HepG2 (cell line): ENCODE results near the gene CENPM. TPM values are rescaled to one million over a fixed set of nuclear protein-coding genes. Genes with fewer than 3 reads are reported as not detected.

Experiments used
- ATAC-seq: fragments of 200-7000 bp; cut with Tn5 transposase; 3 replicates; pipeline ENCODE4 v1.9.1; 2020; ENCODE audit warnings: mild to moderate bottlenecking, moderate library complexity
- BruUV-seq: library from RNA; stranded (reverse); fragments of 400-500 nt; replicated peaks from 2 replicates; lab custom pipeline; 2021; lab: Mats Ljungman, UMichigan
- CTCF ChIA-PET: fragments of 300-600 bp; formaldehyde crosslinking; extraction: SDS; loops from one replicate; lab custom pipeline; 2021; ENCODE audit warnings: low total read pairs, inconsistent platforms, low intra/inter-chr PET ratio; lab: Yijun Ruan, JAX
- POLR2A ChIA-PET: fragments of 350-600 bp; sonication (Branson Sonifier 250); formaldehyde crosslinking; loops from one replicate; lab custom pipeline; 2020; ENCODE audit warnings: antibody characterized with exemption, inconsistent platforms; lab: Yijun Ruan, JAX
- DNase-seq: peaks from one replicate; pipeline ENCODE4 v3.0.0-alpha.2; 2015; ENCODE audit warnings: low spot score
- FAIRE-seq: peaks from 3 replicates; lab custom pipeline; 2011; peaks lifted over from hg19 to GRCh38; lab: Jason Lieb, UNC
- H2AFZ ChIP-seq: one replicate; pipeline ENCODE4 v1.6.1; 2011; ENCODE audit warnings: low read length, inconsistent platforms
- H3K27ac ChIP-seq: fragments of 300-600 bp; 3 replicates; pipeline ENCODE4 v1.8.0; 2011; ENCODE audit warnings: mixed run types, mild to moderate bottlenecking, mixed read lengths, low read length, inconsistent platforms; ENCODE audit not compliant: insufficient read depth; ENCODE audit errors: extremely low read length
- H3K27me3 ChIP-seq, 2 experiments: fragments of 200-600 bp in 1 of 2; 2 replicates in 1 of 2; 3 replicates in 1 of 2; pipeline versions ENCODE4 v1.6.0 to v1.8.0; 2011; ENCODE audit warnings: low read length in 2 of 2, mild to moderate bottlenecking in 2 of 2, moderate library complexity in 2 of 2, inconsistent platforms in 1 of 2; ENCODE audit not compliant: insufficient read depth in 2 of 2, control insufficient read depth in 1 of 2
- H3K36me3 ChIP-seq, 2 experiments: fragments of 200-600 bp in 1 of 2; replicated peaks in 1 of 2; 2 replicates in 1 of 2; 3 replicates in 1 of 2; pipeline versions ENCODE4 v1.5.1 to v1.8.0; 2011; ENCODE audit warnings: low read length in 2 of 2, inconsistent platforms in 1 of 2; ENCODE audit not compliant: insufficient read depth in 2 of 2, control insufficient read depth in 1 of 2
- H3K4me1 ChIP-seq: 2 replicates; pipeline ENCODE4 v1.5.1; 2012; ENCODE audit warnings: low read length, inconsistent platforms; ENCODE audit not compliant: insufficient read depth
- H3K4me2 ChIP-seq: 2 replicates; pipeline ENCODE4 v1.6.0; 2011; ENCODE audit warnings: low read depth, low read length, inconsistent platforms
- H3K4me3 ChIP-seq, 3 experiments: fragments of 200-600 bp in 1 of 3; sonication (generic), shearing (Covaris generic) in 1 of 3; replicated peaks in 1 of 3; 2 replicates each; pipeline ENCODE4 v1.5.1; 2011 to 2016; ENCODE audit warnings: low read length in 3 of 3, inconsistent platforms in 2 of 3, low read depth in 2 of 3, mild to moderate bottlenecking in 2 of 3, control low read depth in 1 of 3, mixed read lengths in 1 of 3; ENCODE audit not compliant: insufficient read depth in 1 of 3
- H3K79me2 ChIP-seq: one replicate; pipeline ENCODE4 v1.6.1; 2011; ENCODE audit warnings: low read length, inconsistent platforms; ENCODE audit not compliant: insufficient read depth
- H3K9ac ChIP-seq: 2 replicates; pipeline ENCODE4 v1.6.0; 2011; ENCODE audit warnings: mild to moderate bottlenecking, low read depth, low read length, inconsistent platforms; ENCODE audit not compliant: insufficient read depth
- H3K9me3 ChIP-seq: 2 replicates; pipeline ENCODE4 v1.5.1; 2012; ENCODE audit warnings: mild to moderate bottlenecking, low read length
- H4K20me1 ChIP-seq: 2 replicates; pipeline ENCODE4 v1.6.0; 2011; ENCODE audit warnings: inconsistent platforms, mild to moderate bottlenecking, low read length, moderate library complexity; ENCODE audit not compliant: insufficient read depth
- CBFB ChIP-seq: sonication (generic); formaldehyde crosslinking; IDR thresholded peaks from 2 replicates; pipeline ENCODE4 v1.4.0; 2020; ENCODE audit warnings: missing genetic modification reagents
- FOXK1 ChIP-seq: sonication (generic); formaldehyde crosslinking; IDR thresholded peaks from 2 replicates; pipeline ENCODE4 v1.4.0; 2020; ENCODE audit warnings: low read depth, missing genetic modification reagents, borderline replicate concordance
- HNRNPH1 ChIP-seq: fragments of 200-400 bp; formaldehyde crosslinking; optimal IDR thresholded peaks from 2 replicates; pipeline ENCODE3; 2017; ENCODE audit warnings: mild to moderate bottlenecking, low read depth, low read length
- NR2F1 ChIP-seq, 2 experiments: fragments of 450-650 bp in 1 of 2; formaldehyde crosslinking in 1 of 2; IDR thresholded peaks; 2 replicates each; pipeline versions ENCODE4 v1.5.0 to v1.6.1; 2016 to 2020; ENCODE audit warnings: mild to moderate bottlenecking in 1 of 2, missing compliant biosample characterization in 1 of 2, missing genetic modification reagents in 1 of 2, moderate library complexity in 1 of 2
- PRMT3 ChIP-seq: sonication (generic); formaldehyde crosslinking; IDR thresholded peaks from 2 replicates; pipeline ENCODE4 v1.8.1; 2022; ENCODE audit warnings: low read depth, mild to moderate bottlenecking, moderate library complexity, missing genetic modification reagents, borderline replicate concordance
- TBP ChIP-seq: sonication (generic); formaldehyde crosslinking; IDR thresholded peaks from 2 replicates; pipeline ENCODE4 v1.5.0; 2020; ENCODE audit warnings: missing genetic modification reagents
- YY1 ChIP-seq: IDR thresholded peaks from 2 replicates; pipeline ENCODE4 v1.6.1; 2011; ENCODE audit warnings: low read length, low read depth, moderate library complexity, mild to moderate bottlenecking; ENCODE audit not compliant: insufficient read depth, insufficient replicate concordance
- ZNF549 ChIP-seq: sonication (generic); formaldehyde crosslinking; IDR thresholded peaks from 2 replicates; pipeline ENCODE4 v1.5.0; 2020; ENCODE audit warnings: missing genetic modification reagents
- ZNF598 ChIP-seq: sonication (generic); formaldehyde crosslinking; IDR thresholded peaks from 2 replicates; pipeline ENCODE4 v1.5.1; 2020; ENCODE audit warnings: mild to moderate bottlenecking, missing genetic modification reagents, borderline replicate concordance
- ZNF746 ChIP-seq: sonication (generic); formaldehyde crosslinking; IDR thresholded peaks from 2 replicates; pipeline ENCODE4 v1.8.0; 2022; ENCODE audit warnings: mild to moderate bottlenecking, missing genetic modification reagents
- ZNF788 ChIP-seq: sonication (generic); formaldehyde crosslinking; IDR thresholded peaks from 2 replicates; pipeline ENCODE4 v1.5.0; 2020; ENCODE audit warnings: mild to moderate bottlenecking, missing genetic modification reagents, borderline replicate concordance
- WGBS: methylation state at CpG from one replicate; pipeline ENCODE4 v1.1.6; 2017; ENCODE audit warnings: low lambda C conversion rate; 5-methylcytosine and 5-hydroxymethylcytosine counted together
- in situ Hi-C: cut with HindIII; loops from 2 replicates; pipeline ENCODE4 v1.10.0; 2017; ENCODE audit warnings: low pct_unique_long_range_greater_than_20kb; ENCODE audit not compliant: extremely low pct_ligation_motif_present
- intact Hi-C: fragments of 100-400 bp; cut with micrococcal nuclease; formaldehyde crosslinking; loops from one replicate; pipeline ENCODE4 v1.10.0; 2022; ENCODE audit not compliant: unreplicated experiment
- polyA plus RNA-seq, 8 experiments: library from polyadenylated mRNA; depleted of rRNA in 3 of 8; stranded (reverse) in 7 of 8; unstranded in 1 of 8; fragments of >200 nt; fragmentation: Illumina TruSeq in 4 of 8; extraction: Trizol in 4 of 8; gene quantifications; 2 replicates each; pipeline versions ENCODE4 v1.2.1 to v1.2.3, GENCODE V29; 2011 to 2016; ENCODE audit warnings: low read depth in 4 of 8, missing spikeins in 1 of 8, mixed read lengths in 1 of 8; ENCODE audit not compliant: insufficient read depth in 1 of 8
- total RNA-seq, 5 experiments: library from RNA; depleted of rRNA; stranded (reverse); fragments of >200 nt; fragmentation: Illumina TruSeq; extraction: Trizol; gene quantifications; 2 replicates each; pipeline ENCODE4 v1.2.3, GENCODE V29; 2016; ENCODE audit warnings: low read depth in 1 of 5

CENPM gene
- total and polyA plus RNA-seq, 2 of the 13 experiments (the other 11 are each of a cell fraction or from before 2014, with no cell fraction given) = 11.2 to 37.3 TPM

GRCh38 chr22:41971431-41971830 lies 24.5 kb upstream of the CENPM start:
- intact Hi-C loops = no loop called here
- ATAC-seq = no peak
- no peak overlapping the region for H3K9ac ChIP-seq
- H4K20me1 ChIP-seq = no peaks in the 10 kb centered on the region
- no peak for TF ChIP-seq PRMT3 (CRISPR knock-in tag)
- TF ChIP-seq ZNF788 (CRISPR knock-in tag) = no peak
- no peak for TF ChIP-seq FOXK1 (CRISPR knock-in tag)
- TF ChIP-seq ZNF549 (CRISPR knock-in tag) = no peak
- TF ChIP-seq NR2F1 (CRISPR knock-in tag; IDR thresholded peaks at IDR 0.05) = no peak
- TF ChIP-seq YY1 = no peak
- TF ChIP-seq CBFB = no peak
- TF ChIP-seq ZNF746 (CRISPR knock-in tag) = no peak
- no peak for TF ChIP-seq ZNF598 (CRISPR knock-in tag)
- no peak for TF ChIP-seq HNRNPH1
- TF ChIP-seq TBP (CRISPR knock-in tag) = no peak
- TF ChIP-seq, all 625 proteins: peak for 0
- in situ Hi-C loops = loop anchor here (25.0 kb wide), 1 partner anchor 466 kb away; the partner anchor contains the start of gene NFAM1
- H3K4me1 ChIP-seq = peaks cover 11% of the 10 kb centered on the region; the same call in 1 of the 2 replicates
- H3K4me2 ChIP-seq = no peak overlapping the region
- 20% methylated on average over 4 of the region's 11 CpGs for WGBS
- POLR2A ChIA-PET = no interaction called here
- H2AFZ ChIP-seq = no peak overlapping the region
- H3K79me2 ChIP-seq = no peaks in the 10 kb centered on the region
- FAIRE-seq (no peak), DNase-seq (no peak)
- H3K27me3 ChIP-seq = peaks cover 3 to 50% of the 10 kb centered on the region in 2 experiments
- no peak overlapping the region for H3K4me3 ChIP-seq
- CTCF ChIA-PET = no interaction called here
- BruUV-seq = no TSS peak
- H3K9me3 ChIP-seq = no peaks in the 10 kb centered on the region
- no peak overlapping the region for H3K27ac ChIP-seq
- H3K36me3 ChIP-seq = no peaks in the 10 kb centered on the region
